GM11168 (cell line): ENCODE results near the gene MCF2L2.
"Not testable (repeated sequence)": the region's sequence is repeated elsewhere in the genome, so short reads cannot be mapped to it uniquely, and the experiment has no call there.

ENCODE experiments used
- in situ Hi-C: fragments of 300-500 bp; cut with MboI; formaldehyde crosslinking; loops from one replicate; pipeline ENCODE4 v1.12.0; 2022; ENCODE audit warnings: low sequenced_read_pairs; ENCODE audit not compliant: unreplicated experiment

The MCF2L2 gene

GRCh38 chr3:183447206-183448001 is 19.0 kb upstream of the MCF2L2 start:
- in situ Hi-C loops, result no loop called here

GRCh38 chr3:183446838-183447205 is 18.4 kb upstream of the MCF2L2 start:
- in situ Hi-C loops, result no loop called here

DNA sequence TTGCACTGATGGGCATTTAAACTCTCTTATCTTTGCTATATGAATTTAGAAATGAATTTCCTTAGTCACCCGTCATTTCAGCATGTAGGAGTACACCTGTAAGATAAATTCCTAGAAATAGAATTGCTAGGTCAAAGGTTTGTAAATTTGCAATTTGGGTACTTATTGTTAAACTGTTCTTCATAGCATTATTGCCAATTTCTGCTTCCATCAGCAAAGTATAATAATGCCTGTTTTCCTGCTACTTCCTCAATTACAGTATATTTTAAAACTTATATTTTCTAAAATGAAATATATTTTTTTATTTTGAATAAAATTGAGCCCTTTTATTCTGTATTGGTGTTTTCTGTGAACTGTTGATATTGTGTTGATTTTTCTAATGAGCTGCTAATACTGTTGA is 16.3 kb upstream of the MCF2L2 start:
- in situ Hi-C loops, result no loop called here

GRCh38 chr3:183443395-183444385 is 15.3 kb upstream of the MCF2L2 start:
- in situ Hi-C loops, result no loop called here

- in situ Hi-C loops, result no loop called here
Observed at GRCh38 chr3:183442994-183443393, 14.6 kb upstream of the MCF2L2 start.

- in situ Hi-C loops, result not testable (repeated sequence)
Observed at GRCh38 chr3:183440521-183440920, 12.1 kb upstream of the MCF2L2 start.

- in situ Hi-C loops, result no loop called here
Observed at GRCh38 chr3:183439515-183439914, 11.1 kb upstream of the MCF2L2 start.

DNA sequence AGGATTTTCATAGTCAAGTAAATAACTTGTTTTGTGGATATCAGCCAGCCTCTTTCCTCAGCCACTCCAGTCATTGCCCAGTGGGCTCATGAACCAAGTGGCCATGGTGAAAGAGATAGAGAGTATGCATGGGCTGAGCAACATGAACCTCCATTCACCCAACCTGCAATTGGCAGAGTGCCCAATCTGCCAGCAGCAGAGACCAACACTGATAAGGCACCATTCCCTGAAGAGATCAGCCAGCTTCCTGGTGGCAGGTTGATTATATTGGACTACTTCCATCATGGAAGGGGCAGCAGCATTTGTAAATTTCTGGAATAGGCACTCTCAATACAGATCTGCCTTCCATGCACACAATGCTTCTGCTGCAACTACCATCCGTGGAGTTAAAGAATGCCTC is 10.3 kb upstream of the MCF2L2 start:
- in situ Hi-C loops, result no loop called here

DNA sequence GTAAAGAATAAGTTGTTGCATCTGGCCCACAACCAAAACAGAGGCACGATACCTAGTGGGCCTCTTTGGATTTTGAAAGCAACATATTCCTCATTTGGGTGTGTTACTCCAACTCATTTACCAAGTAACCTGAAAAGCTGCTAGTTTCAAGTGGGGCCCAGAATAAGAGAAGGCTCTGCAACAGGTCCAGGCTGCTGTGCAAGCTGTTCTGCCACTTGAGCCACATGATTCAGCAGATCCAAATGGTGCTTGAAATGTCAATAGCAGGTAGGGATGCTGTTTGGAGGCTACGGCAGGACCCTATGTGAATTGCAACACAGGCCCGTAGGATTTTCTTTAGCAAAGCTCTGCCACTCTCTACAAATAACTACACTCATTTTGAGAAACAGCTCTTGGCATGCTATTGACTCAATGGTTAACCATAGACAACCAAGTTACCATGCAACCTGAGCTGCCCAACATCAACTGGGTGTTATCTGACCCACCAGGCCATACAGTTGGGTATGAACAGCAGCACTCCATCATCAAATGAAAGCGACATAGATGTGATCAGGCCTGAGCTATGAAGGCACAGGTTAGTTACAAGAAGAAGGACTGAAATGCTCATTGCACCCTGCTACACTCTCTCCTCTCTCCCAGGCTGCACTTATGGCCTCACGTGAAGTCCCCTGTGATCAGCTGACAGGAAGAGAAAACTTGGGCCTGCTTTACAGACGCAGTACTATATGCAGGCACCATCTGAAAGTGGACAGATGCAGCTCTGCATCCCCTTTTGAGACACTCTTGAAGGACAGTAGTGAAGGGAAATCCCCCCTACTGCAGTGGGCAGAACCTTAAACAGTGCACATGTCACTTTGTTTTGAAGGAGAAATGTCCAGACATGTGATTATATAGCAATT is 9.5 kb upstream of the MCF2L2 start:
- in situ Hi-C loops, result no loop called here

DNA sequence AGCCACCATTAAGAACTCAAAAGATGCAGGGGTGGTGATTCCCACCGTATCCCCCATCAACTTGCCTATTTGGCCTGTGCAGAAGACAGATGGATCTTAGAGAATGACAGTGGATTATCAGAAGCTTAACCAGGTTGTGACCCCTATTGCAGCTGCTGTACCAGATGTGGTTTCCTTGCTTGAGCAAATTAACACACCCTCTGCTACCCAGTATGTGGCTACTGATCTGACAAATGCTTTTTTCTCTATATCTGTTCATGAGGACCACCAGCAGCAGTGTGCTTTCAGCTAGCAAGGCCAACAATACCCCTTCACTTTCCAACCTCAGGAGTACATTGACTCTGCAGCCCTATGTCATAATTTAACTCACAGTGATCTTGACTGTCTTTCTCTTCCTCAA is 8.6 kb upstream of the MCF2L2 start:
- in situ Hi-C loops, result no loop called here

DNA sequence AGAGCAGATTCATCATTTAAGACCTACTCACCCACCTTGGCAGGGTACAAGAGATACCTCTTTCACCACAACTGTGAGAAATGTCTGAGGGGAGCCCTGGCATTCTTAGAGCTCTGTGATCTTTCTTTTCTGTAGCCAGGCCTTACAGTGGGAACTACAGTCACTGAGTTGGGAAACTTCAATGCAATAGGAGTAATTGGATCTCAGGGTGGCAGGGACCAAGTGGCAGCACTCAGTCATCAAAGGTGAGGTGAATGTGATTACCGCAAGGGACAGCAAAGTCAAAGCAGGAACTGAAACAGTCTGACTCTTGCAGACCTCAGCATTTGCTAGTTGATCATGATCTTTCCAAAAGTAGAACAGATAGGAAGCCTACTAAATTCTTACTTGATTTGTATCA is 7.2 kb upstream of the MCF2L2 start:
- in situ Hi-C loops, result no loop called here

DNA sequence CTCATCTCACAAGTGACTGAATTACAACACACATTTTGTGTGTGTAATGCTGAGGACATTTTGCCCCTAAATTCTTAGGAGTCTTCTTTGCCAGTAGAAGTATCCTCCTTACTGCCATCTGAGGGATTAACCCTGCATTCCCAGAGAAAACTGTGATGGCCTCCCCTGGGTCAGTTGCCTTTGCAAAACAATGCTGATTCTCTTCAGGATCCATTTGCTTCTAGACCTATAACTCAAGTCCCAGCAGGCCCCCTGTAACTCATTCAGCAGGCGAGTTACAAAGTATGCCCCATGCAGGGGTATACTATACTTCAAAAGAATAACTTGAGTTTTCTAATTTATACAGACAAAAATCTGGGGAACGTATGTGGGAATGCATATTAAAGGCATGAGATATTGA is 6.6 kb upstream of the MCF2L2 start:
- in situ Hi-C loops, result no loop called here

GRCh38 chr3:183434503-183434902 is 6.1 kb upstream of the MCF2L2 start:
- in situ Hi-C loops, result no loop called here

DNA sequence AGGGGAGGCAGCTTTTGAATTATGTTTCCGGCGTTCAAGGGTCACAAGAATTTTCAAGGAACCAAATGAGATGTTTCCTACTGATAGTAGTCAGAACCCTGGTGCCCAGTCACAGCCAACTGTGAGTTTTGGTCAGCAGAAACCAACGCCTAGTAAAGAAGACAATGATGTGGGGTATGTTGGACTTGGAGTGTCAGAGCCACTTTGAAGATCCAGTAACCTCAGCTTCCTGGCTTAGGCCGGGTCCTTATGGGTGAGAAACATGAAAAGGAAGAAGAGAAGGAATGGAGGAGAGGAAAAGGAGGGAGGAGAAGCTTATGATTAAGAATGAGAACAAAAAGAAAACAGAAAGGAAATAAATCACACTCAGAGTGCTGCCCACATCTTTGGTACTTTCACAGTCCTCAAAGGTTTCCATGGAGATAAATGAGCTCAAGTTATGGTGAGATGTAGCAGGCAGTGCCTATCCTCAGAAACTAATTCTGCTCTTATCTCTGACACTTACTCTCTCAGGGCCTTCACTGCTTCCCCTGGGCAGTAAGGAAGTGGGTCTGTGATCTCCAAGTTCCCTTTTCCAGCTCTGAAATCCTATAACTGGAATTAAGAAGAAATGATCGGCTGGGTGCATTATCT is 2.0 kb upstream of the MCF2L2 start:
- in situ Hi-C loops, result no loop called here

DNA sequence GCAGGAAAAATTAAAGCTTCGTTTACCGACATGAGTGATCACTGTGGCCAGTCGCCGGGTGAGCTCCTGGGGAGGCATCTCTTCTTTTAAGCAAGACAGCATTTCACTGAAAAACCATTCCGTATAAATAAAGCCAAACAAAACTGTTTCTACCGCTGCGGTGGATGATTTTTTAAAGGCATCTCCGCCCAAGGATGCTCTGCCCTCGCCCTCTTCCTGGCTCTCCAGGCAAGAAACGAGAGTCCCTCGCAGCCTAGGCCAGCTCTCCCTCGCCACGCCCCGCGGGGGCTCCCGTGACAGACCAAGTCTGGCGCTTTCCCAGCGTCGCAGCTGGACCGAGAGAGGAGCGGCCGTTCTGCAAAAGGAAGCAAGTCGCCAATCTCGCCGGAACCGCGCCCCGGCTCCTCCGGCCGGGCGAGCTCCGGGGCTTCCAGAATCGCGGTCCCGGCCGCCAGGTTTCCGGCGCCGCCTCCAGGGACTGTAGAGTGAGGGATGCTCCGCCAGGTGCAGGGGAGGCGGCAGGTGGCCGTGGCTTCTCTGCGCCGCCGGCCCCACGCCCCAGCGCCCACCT is 458 bp downstream of the MCF2L2 start:
- in situ Hi-C loops, result no loop called here

DNA sequence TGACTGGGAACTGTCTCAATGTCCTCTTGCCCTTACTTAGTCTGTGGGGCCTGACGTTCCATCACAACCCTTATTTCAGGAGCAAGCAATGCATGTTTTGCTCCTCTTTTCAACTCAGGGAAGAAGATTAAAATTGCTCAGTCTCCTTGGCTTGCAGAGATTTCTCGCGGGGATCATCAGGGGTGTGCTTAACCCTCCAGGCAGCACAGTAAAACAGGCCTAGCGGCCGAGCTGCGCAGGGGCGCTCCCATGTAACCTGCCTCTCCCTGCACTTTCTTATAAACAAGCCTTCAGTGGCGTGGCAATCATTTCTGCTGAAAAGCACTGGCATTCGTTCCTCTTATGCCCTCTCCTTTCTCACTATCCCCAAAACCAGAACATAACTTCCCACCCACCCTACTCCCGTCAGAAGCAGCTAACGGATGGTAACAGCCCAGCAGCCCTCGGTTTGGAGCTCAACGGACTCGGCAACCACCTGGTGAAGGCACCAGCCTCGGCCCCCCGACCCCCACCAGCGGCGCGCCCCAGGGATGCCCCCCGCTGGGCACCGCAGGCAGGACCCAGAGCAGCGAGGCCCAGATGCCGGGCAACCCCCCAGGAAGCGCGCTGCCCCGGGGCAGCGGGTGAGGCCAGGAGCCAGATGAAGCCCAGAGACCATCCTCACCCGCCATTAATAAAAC is 1.1 kb downstream of the MCF2L2 start:
- in situ Hi-C loops, result no loop called here

- in situ Hi-C loops, result not testable (repeated sequence)
Observed at GRCh38 chr3:183418807-183419206, 9.6 kb downstream of the MCF2L2 start.

GRCh38 chr3:183411216-183411922 is 17.1 kb downstream of the MCF2L2 start:
- in situ Hi-C loops, result no loop called here
